Testis (tissue), 3 donors: ENCODE results near the gene LRRIQ4. TPM values are rescaled to one million over a fixed set of nuclear protein-coding genes. Genes with fewer than 3 reads are reported as not detected.
A peak's percentile ranks its signal among the peaks of the same experiment; 100 is the strongest.

Experiments used
- DNase-seq: peaks from one replicate; pipeline ENCODE4 v3.0.0-alpha.2; 2019
- H3K27ac ChIP-seq, 2 donors: fragments of 200-600 bp; sonication (generic); one replicate each; pipeline ENCODE4 v1.5.1; 2019
- H3K27me3 ChIP-seq: fragments of 200-600 bp; sonication (generic); one replicate; pipeline ENCODE4 v1.5.1; 2019
- H3K36me3 ChIP-seq: fragments of 200-600 bp; sonication (generic); one replicate; pipeline ENCODE4 v1.5.1; 2017; ENCODE audit warnings: low read depth; ENCODE audit errors: missing control alignments
- H3K4me1 ChIP-seq: fragments of 200-600 bp; sonication (generic); one replicate; pipeline ENCODE4 v1.5.1; 2019
- H3K4me3 ChIP-seq, 2 donors: fragments of 200-600 bp; sonication (generic); one replicate each; pipeline ENCODE4 v1.5.1; 2017 to 2019
- H3K9me3 ChIP-seq: fragments of 200-600 bp; sonication (generic); one replicate; pipeline ENCODE4 v1.5.1; 2017
- POLR2A ChIP-seq: fragments of 450-650 bp; IDR thresholded peaks from one replicate; pipeline ENCODE4 v1.6.1; 2017; ENCODE audit warnings: antibody characterized with exemption, mild to moderate bottlenecking, moderate library complexity
- WGBS, 2 donors: methylation state at CpG; one replicate each; pipeline ENCODE4 v1.1.5; 2018; 5-methylcytosine and 5-hydroxymethylcytosine counted together
- intact Hi-C: fragments of 100-400 bp; cut with DNase I; formaldehyde crosslinking; loops from one replicate; pipeline ENCODE4 v1.15.1; 2023; ENCODE audit warnings: low total_unique reads
- polyA plus RNA-seq: library from polyadenylated mRNA; stranded (reverse); fragments of 350-450 nt; fragmentation: Illumina TruSeq; extraction: RNeasy Lipid Tissue Mini Kit (QIAGEN cat#74804); gene quantifications from one replicate; pipeline ENCODE4 v1.2.3, GENCODE V29; 2014; ENCODE audit warnings: low read depth, low replicate concordance; ENCODE audit not compliant: insufficient read depth
- total RNA-seq, 2 donors: library from RNA; depleted of rRNA; stranded (reverse); fragments of >200 nt; gene quantifications; one replicate each; pipeline ENCODE4 v1.2.3, GENCODE V29; 2016
- TF ChIP-seq, protein P1 (sequence below), 3 experiments: fragments of 450-650 bp in 2 of 3; fragments of 200-600 bp in 1 of 3; sonication (generic) in 1 of 3; IDR thresholded peaks; one replicate each; pipeline ENCODE4 v1.5.1; 2016 to 2019; ENCODE audit warnings: antibody characterized with exemption in 3 of 3, mild to moderate bottlenecking in 2 of 3, moderate library complexity in 1 of 3

Gene LRRIQ4
- total and polyA plus RNA-seq, 3 donors from 2014 or later, result 0.68 to 3.4 (median 1.3) TPM

GRCh38 chr3:169811631-169812331 is 889 bp upstream of the LRRIQ4 start:
- Histone ChIP-seq H3K27ac (peak overlapping the region; percentile 36 to 76), H3K27me3 (no peaks in the 10 kb centered on the region), H3K4me3 (peak overlapping the region; percentile 67 to 82), H3K36me3 (no peaks in the 10 kb centered on the region), H3K9me3 (no peaks in the 10 kb centered on the region), H3K4me1 (no peaks in the 10 kb centered on the region)
- peak; percentile 35 for DNase-seq
- intact Hi-C loops, result no loop called here
- 2% methylated on average over 18 to 27 of the region's 29 CpGs for WGBS, 2 donors
- TF ChIP-seq POLR2A, result no peak
- TF ChIP-seq, protein P1, sequence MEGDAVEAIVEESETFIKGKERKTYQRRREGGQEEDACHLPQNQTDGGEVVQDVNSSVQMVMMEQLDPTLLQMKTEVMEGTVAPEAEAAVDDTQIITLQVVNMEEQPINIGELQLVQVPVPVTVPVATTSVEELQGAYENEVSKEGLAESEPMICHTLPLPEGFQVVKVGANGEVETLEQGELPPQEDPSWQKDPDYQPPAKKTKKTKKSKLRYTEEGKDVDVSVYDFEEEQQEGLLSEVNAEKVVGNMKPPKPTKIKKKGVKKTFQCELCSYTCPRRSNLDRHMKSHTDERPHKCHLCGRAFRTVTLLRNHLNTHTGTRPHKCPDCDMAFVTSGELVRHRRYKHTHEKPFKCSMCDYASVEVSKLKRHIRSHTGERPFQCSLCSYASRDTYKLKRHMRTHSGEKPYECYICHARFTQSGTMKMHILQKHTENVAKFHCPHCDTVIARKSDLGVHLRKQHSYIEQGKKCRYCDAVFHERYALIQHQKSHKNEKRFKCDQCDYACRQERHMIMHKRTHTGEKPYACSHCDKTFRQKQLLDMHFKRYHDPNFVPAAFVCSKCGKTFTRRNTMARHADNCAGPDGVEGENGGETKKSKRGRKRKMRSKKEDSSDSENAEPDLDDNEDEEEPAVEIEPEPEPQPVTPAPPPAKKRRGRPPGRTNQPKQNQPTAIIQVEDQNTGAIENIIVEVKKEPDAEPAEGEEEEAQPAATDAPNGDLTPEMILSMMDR (IDR thresholded peaks at IDR 0.05), result no peak

DNA sequence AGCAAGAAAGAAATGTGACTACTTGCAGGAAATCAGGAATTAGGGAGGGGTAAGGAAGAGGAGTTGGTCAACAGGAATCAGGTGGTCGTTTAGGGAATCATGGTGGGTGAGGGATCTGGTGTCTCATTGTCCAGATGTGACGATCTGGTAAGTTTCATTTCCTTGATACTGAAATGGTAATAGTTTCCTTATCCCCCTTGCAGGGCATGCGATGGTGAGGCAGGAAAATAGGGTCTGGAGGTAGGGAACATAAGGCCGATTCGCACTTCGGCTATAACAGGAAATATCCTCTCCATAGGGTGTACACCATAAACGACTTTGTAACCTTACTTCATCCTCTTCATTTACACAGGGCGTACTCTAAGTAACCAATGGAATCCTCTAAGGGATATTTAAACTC is 608 bp downstream of the LRRIQ4 start:
- no peak for DNase-seq
- WGBS, 2 donors, result 26 to 48% methylated on average over 8 of the region's 8 CpGs
- Histone ChIP-seq H3K27me3 (no peaks in the 10 kb centered on the region), H3K27ac (no peak overlapping the region), H3K36me3 (no peaks in the 10 kb centered on the region), H3K4me3 (peak overlapping the region; percentile 67 to 82), H3K4me1 (no peaks in the 10 kb centered on the region), H3K9me3 (no peaks in the 10 kb centered on the region)
- TF ChIP-seq, protein P1 (IDR thresholded peaks at IDR 0.05), result no peak
- TF ChIP-seq POLR2A, result no peak
- intact Hi-C loops, result no loop called here

- H3K4me1 ChIP-seq, result no peaks in the 10 kb centered on the region
- intact Hi-C loops, result no loop called here
- 37 to 50% methylated on average over 27 of the region's 27 CpGs for WGBS, 2 donors
- TF ChIP-seq, protein P1 (IDR thresholded peaks at IDR 0.05), result no peak
- no peak for TF ChIP-seq POLR2A
- no peaks in the 10 kb centered on the region for H3K36me3 ChIP-seq
- no peaks in the 10 kb centered on the region for H3K9me3 ChIP-seq
- peak overlapping the region; percentile 37 to 82 for H3K4me3 ChIP-seq
- no peak overlapping the region for H3K27ac ChIP-seq
- H3K27me3 ChIP-seq, result no peaks in the 10 kb centered on the region
- no peak for DNase-seq
Observed at GRCh38 chr3:169813757-169814517, 1.3 kb downstream of the LRRIQ4 start.

DNA sequence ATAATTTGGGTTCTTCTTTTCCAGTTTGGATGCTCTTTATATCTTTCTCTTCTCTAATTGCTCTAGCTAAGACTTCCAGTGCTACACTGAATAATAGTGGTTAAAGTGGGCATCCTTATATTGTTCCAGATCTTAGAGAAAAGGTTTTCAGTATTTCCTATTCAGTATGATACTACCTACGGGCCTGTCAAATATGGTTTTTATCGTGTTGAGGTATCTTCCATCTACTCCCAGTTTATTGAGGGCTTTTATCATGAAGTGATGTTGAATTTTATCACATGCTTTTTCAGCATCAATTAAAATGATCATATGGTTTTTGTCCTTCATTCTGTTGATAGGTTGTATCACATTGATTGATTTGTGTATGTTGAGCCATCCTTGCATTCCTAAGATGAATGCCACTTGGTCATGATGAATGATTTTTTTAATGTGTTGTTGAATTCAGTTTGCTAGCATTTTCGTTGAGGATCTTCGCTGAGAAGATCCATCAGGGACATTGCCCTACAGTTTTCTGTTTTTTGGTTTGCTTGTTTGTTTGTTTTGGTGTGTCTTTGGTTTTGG is 3.0 kb downstream of the LRRIQ4 start:
- Histone ChIP-seq H3K27me3 (no peaks in the 10 kb centered on the region), H3K36me3 (no peaks in the 10 kb centered on the region), H3K27ac (no peak overlapping the region), H3K9me3 (no peaks in the 10 kb centered on the region), H3K4me3 (no peak overlapping the region), H3K4me1 (no peaks in the 10 kb centered on the region)
- DNase-seq, result no peak
- intact Hi-C loops, result no loop called here
- no peak for TF ChIP-seq POLR2A
- TF ChIP-seq, protein P1 (IDR thresholded peaks at IDR 0.05), result no peak
- WGBS, 2 donors, result 92 to 95% methylated on average over 4 of the region's 4 CpGs
